SK-N-SH (cell line): ENCODE results near the gene MRGPRG. TPM values are rescaled to one million over a fixed set of nuclear protein-coding genes. Genes with fewer than 3 reads are reported as not detected.

Source experiments
- CTCF ChIA-PET: fragments of 300-600, 350-600 bp; formaldehyde crosslinking; extraction: SDS; loops from one replicate; lab custom pipeline; 2021; lab: Yijun Ruan, JAX
- POLR2A ChIA-PET: fragments of 350-600 bp; sonication (Branson Sonifier 250); formaldehyde crosslinking; extraction: SDS; loops from one replicate; lab custom pipeline; 2020; ENCODE audit warnings: antibody characterized with exemption, inconsistent platforms; lab: Yijun Ruan, JAX
- DNase-seq: peaks from one replicate; pipeline ENCODE4 v3.0.0; 2012
- H2AFZ ChIP-seq: fragments of 200-600 bp; sonication (generic); 2 replicates; pipeline ENCODE4 v1.8.1; 2016; ENCODE audit warnings: antibody characterized with exemption, mild to moderate bottlenecking, low read depth
- H3F3A ChIP-seq: fragments of 200-600 bp; sonication (generic); replicated peaks from 2 replicates; pipeline ENCODE3; 2016; ENCODE audit warnings: antibody characterized with exemption, mild to moderate bottlenecking; ENCODE audit not compliant: insufficient read depth
- H3K27ac ChIP-seq, 2 experiments: fragments of 200-500 bp in 1 of 2; fragments of 200-600 bp in 1 of 2; sonication (Bioruptor generic) in 1 of 2; sonication (generic), shearing (Covaris generic) in 1 of 2; 2 replicates each; pipeline versions ENCODE4 v1.5.1 to v1.6.1; 2014 to 2016; ENCODE audit warnings: low read depth in 2 of 2, inconsistent platforms in 1 of 2, low read length in 1 of 2, mild to moderate bottlenecking in 1 of 2, mixed read lengths in 1 of 2
- H3K27me3 ChIP-seq: fragments of 200-600 bp; sonication (generic), shearing (Covaris generic); 2 replicates; pipeline ENCODE4 v1.6.1; 2016; ENCODE audit warnings: mixed run types; ENCODE audit not compliant: insufficient read depth
- H3K36me3 ChIP-seq, 2 experiments: fragments of 200-500 bp in 1 of 2; fragments of 200-600 bp in 1 of 2; sonication (Bioruptor generic) in 1 of 2; sonication (generic) in 1 of 2; replicated peaks in 1 of 2; 2 replicates each; pipeline versions ENCODE3 to v1.5.1; 2014 to 2016; ENCODE audit warnings: low read length in 1 of 2, mild to moderate bottlenecking in 1 of 2; ENCODE audit not compliant: insufficient read depth in 2 of 2, control insufficient read depth in 1 of 2
- H3K4me1 ChIP-seq, 2 experiments: fragments of 200-500 bp in 1 of 2; fragments of 200-600 bp in 1 of 2; sonication (Bioruptor generic) in 1 of 2; sonication (generic), shearing (Covaris generic) in 1 of 2; 2 replicates each; pipeline versions ENCODE4 v1.5.1 to v1.6.1; 2014 to 2016; ENCODE audit warnings: low read depth in 1 of 2, low read length in 1 of 2, mixed run types in 1 of 2; ENCODE audit not compliant: insufficient read depth in 2 of 2, control insufficient read depth in 1 of 2
- H3K4me2 ChIP-seq: fragments of 200-600 bp; sonication (generic), shearing (Covaris generic); 2 replicates; pipeline ENCODE4 v1.6.1; 2017; ENCODE audit warnings: mixed run types
- H3K4me3 ChIP-seq, 2 experiments: fragments of 200-500 bp in 1 of 2; fragments of 200-600 bp in 1 of 2; sonication (Bioruptor generic) in 1 of 2; sonication (generic), shearing (Covaris generic) in 1 of 2; 2 replicates each; pipeline versions ENCODE4 v1.5.1 to v1.8.1; 2014 to 2016; ENCODE audit warnings: low read depth in 2 of 2, inconsistent platforms in 1 of 2, low read length in 1 of 2, mild to moderate bottlenecking in 1 of 2, mixed read lengths in 1 of 2, moderate library complexity in 1 of 2
- H3K79me2 ChIP-seq: fragments of 200-600 bp; sonication (generic); 2 replicates; pipeline ENCODE4 v1.8.1; 2017; ENCODE audit warnings: mild to moderate bottlenecking; ENCODE audit not compliant: insufficient read depth
- H3K9ac ChIP-seq: fragments of 200-600 bp; sonication (generic); 2 replicates; pipeline ENCODE4 v1.6.1; 2017; ENCODE audit warnings: mixed run types
- H3K9me2 ChIP-seq: fragments of 200-600 bp; sonication (generic); 2 replicates; pipeline ENCODE4 v1.6.1; 2017; ENCODE audit warnings: mixed run types
- H3K9me3 ChIP-seq: fragments of 200-600 bp; sonication (generic); 2 replicates; pipeline ENCODE4 v1.6.1; 2017; ENCODE audit warnings: mixed run types, mild to moderate bottlenecking, moderate library complexity
- H4K20me1 ChIP-seq: fragments of 200-600 bp; sonication (generic); 2 replicates; pipeline ENCODE4 v1.6.1; 2017; ENCODE audit warnings: mild to moderate bottlenecking, mixed run types; ENCODE audit not compliant: insufficient read depth
- CHD2 ChIP-seq: fragments of 150-350 bp; IDR thresholded peaks from 2 replicates; pipeline ENCODE4 v1.6.1; 2018; ENCODE audit warnings: low read length; ENCODE audit not compliant: partially characterized antibody
- FOXM1 ChIP-seq: IDR thresholded peaks from 2 replicates; pipeline ENCODE4 v1.4.0; 2012; ENCODE audit warnings: low read depth, mild to moderate bottlenecking
- GABPA ChIP-seq: IDR thresholded peaks from 2 replicates; pipeline ENCODE4 v1.4.0; 2012; ENCODE audit warnings: low read depth, mild to moderate bottlenecking
- MEF2A ChIP-seq: IDR thresholded peaks from 2 replicates; pipeline ENCODE4 v1.4.0; 2012; ENCODE audit warnings: low read depth, borderline replicate concordance
- MXI1 ChIP-seq: IDR thresholded peaks from 2 replicates; pipeline ENCODE4 v1.6.1; 2012; ENCODE audit warnings: mild to moderate bottlenecking, low read depth, low read length, improper control_type of control experiment
- NFIC ChIP-seq: IDR thresholded peaks from 2 replicates; pipeline ENCODE4 v1.4.0; 2012; ENCODE audit warnings: borderline replicate concordance
- NRF1 ChIP-seq: IDR thresholded peaks from 2 replicates; pipeline ENCODE4 v1.6.1; 2012; ENCODE audit warnings: low read depth, mild to moderate bottlenecking, low read length
- RAD21 ChIP-seq: IDR thresholded peaks from 2 replicates; pipeline ENCODE4 v1.6.1; 2012; ENCODE audit warnings: mild to moderate bottlenecking, low read length
- RCOR1 ChIP-seq: fragments of 150-350 bp; IDR thresholded peaks from 2 replicates; pipeline ENCODE4 v1.6.1; 2017; ENCODE audit warnings: antibody characterized with exemption, low read length
- RXRA ChIP-seq: IDR thresholded peaks from 2 replicates; pipeline ENCODE4 v1.4.0; 2012; ENCODE audit warnings: low read depth, mild to moderate bottlenecking, borderline replicate concordance
- SIN3A ChIP-seq: IDR thresholded peaks from 2 replicates; pipeline ENCODE4 v1.6.1; 2012; ENCODE audit warnings: low read depth, mild to moderate bottlenecking, low read length, moderate library complexity, borderline replicate concordance
- SMC3 ChIP-seq: IDR thresholded peaks from 2 replicates; pipeline ENCODE4 v1.6.1; 2012; ENCODE audit warnings: low read depth, low read length, improper control_type of control experiment
- WGBS: methylation state at CpG from one replicate; pipeline ENCODE4 v1.1.6; 2017; ENCODE audit warnings: low lambda C conversion rate; 5-methylcytosine and 5-hydroxymethylcytosine counted together
- polyA plus RNA-seq, 3 experiments: library from polyadenylated mRNA; depleted of rRNA; stranded (reverse); fragments of >200 nt; gene quantifications; 2 replicates each; pipeline ENCODE4 v1.2.3, GENCODE V29; 2012
- TF ChIP-seq, protein P1 (sequence below): IDR thresholded peaks from 2 replicates; pipeline ENCODE4 v1.6.1; 2012; ENCODE audit warnings: mild to moderate bottlenecking, low read depth, low read length, moderate library complexity
- TF ChIP-seq, protein P2 (sequence below): fragments of 150-350 bp; IDR thresholded peaks from 2 replicates; pipeline ENCODE4 v1.6.1; 2017; ENCODE audit warnings: antibody characterized with exemption, low read length, low read depth, borderline replicate concordance

Gene MRGPRG
- polyA plus RNA-seq, 1 of the 3 experiments (the other 2 are of a cell fraction) = not detected

DNA sequence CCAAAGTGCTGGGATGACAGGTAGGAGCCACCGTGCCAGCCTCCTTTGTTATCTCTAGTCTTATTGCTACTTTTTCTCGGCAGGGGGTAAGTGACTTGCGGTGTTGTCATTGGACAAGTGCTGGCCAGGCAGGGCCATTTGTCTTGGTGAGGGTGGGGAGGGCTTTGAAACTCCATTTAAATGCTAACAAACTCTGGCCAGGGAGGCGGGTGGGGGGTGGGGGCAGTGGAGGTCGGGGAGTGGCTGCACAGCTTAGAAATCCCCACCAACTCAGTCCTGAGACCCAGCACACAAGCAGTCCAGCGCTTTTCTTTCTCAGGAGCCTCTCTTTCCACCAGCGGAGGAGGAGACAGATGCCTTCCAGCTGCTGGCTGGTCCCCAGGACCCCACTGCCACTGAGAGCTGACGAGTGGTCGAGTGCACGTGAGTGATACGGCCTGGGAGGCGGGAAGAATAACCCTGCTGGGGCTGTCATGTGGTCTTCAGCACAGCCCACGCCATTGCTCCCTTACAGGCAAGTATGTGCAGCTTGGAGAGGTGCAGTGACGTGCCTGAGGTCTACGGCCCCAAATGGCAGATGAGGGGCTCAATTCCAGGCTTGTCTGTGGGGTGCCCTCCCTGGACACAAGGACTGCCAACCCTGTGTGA lies 29.3 kb downstream of the MRGPRG start:
- no peak overlapping the region for H3K4me2 ChIP-seq
- WGBS = 65% methylated on average over 7 of the region's 15 CpGs
- no peaks in the 10 kb centered on the region for H3F3A ChIP-seq
- H3K4me1 ChIP-seq = no peaks in the 10 kb centered on the region
- no peak for DNase-seq
- no peaks in the 10 kb centered on the region for H3K9me2 ChIP-seq
- no peaks in the 10 kb centered on the region for H3K79me2 ChIP-seq
- no peaks in the 10 kb centered on the region for H3K27me3 ChIP-seq
- H3K9ac ChIP-seq = no peak overlapping the region
- no peak overlapping the region for H3K4me3 ChIP-seq
- H4K20me1 ChIP-seq = no peaks in the 10 kb centered on the region
- H3K9me3 ChIP-seq = no peaks in the 10 kb centered on the region
- ChIA-PET CTCF (interaction anchor here (0.9 to 1.5 kb wide), 3 partner anchors 26 to 152 kb away, joined by 3 to 4 read pairs (median 3); no protein-coding TSS in a partner anchor), POLR2A (no interaction called here)
- TF ChIP-seq, protein P1, sequence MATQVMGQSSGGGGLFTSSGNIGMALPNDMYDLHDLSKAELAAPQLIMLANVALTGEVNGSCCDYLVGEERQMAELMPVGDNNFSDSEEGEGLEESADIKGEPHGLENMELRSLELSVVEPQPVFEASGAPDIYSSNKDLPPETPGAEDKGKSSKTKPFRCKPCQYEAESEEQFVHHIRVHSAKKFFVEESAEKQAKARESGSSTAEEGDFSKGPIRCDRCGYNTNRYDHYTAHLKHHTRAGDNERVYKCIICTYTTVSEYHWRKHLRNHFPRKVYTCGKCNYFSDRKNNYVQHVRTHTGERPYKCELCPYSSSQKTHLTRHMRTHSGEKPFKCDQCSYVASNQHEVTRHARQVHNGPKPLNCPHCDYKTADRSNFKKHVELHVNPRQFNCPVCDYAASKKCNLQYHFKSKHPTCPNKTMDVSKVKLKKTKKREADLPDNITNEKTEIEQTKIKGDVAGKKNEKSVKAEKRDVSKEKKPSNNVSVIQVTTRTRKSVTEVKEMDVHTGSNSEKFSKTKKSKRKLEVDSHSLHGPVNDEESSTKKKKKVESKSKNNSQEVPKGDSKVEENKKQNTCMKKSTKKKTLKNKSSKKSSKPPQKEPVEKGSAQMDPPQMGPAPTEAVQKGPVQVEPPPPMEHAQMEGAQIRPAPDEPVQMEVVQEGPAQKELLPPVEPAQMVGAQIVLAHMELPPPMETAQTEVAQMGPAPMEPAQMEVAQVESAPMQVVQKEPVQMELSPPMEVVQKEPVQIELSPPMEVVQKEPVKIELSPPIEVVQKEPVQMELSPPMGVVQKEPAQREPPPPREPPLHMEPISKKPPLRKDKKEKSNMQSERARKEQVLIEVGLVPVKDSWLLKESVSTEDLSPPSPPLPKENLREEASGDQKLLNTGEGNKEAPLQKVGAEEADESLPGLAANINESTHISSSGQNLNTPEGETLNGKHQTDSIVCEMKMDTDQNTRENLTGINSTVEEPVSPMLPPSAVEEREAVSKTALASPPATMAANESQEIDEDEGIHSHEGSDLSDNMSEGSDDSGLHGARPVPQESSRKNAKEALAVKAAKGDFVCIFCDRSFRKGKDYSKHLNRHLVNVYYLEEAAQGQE = no peak
- TF ChIP-seq MEF2A = no peak
- TF ChIP-seq, protein P2, sequence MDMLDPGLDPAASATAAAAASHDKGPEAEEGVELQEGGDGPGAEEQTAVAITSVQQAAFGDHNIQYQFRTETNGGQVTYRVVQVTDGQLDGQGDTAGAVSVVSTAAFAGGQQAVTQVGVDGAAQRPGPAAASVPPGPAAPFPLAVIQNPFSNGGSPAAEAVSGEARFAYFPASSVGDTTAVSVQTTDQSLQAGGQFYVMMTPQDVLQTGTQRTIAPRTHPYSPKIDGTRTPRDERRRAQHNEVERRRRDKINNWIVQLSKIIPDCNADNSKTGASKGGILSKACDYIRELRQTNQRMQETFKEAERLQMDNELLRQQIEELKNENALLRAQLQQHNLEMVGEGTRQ = no peak
- TF ChIP-seq CHD2 = no peak
- no peak for TF ChIP-seq GABPA
- TF ChIP-seq RXRA = no peak
- TF ChIP-seq SIN3A = no peak
- no peak for TF ChIP-seq MXI1
- TF ChIP-seq SMC3 = no peak
- TF ChIP-seq RCOR1 = no peak
- TF ChIP-seq RAD21 = no peak
- TF ChIP-seq NRF1 = no peak
- TF ChIP-seq FOXM1 = no peak
- no peak for TF ChIP-seq NFIC
- H2AFZ ChIP-seq = no peak overlapping the region
- H3K36me3 ChIP-seq = no peaks in the 10 kb centered on the region
- no peak overlapping the region for H3K27ac ChIP-seq
